ENCODE results near the gene NFATC1.

DNA sequence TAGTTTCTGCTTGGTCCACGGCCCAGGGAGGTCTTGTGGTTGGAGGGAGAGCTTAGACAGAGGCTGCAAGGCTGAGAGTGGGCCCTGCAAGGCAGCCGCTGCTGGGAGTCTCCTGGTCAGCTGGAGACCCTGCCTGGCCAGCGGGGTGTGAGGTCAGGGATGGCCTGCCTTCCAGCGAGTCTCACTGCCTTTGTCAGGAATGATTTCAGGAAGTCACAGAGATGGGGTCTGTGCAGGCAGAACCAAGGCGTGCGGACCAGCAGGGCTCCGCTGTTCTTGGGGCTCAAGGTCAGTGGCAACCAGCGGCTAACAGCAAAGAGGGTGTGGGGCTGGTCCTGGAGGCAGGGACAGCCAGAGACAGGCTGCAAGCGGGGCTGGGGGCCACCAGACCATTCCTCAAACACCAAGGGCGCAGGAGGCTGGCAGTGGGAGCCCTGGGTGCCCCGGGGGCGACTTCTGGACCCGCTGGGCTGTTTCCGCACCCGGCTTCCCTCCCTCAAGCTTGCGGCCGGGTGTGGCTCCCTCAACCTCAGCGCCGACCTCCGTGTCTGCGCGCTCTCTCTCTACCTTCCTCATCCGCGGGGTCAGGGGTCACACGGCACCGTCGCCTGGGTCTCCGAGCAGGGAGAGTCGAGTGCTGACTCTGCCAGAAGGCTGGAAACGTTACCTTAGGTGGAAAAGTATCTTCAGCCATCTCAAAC, 159.4 kb downstream of the NFATC1 start:
- TF ChIP-seq, protein P1, sequence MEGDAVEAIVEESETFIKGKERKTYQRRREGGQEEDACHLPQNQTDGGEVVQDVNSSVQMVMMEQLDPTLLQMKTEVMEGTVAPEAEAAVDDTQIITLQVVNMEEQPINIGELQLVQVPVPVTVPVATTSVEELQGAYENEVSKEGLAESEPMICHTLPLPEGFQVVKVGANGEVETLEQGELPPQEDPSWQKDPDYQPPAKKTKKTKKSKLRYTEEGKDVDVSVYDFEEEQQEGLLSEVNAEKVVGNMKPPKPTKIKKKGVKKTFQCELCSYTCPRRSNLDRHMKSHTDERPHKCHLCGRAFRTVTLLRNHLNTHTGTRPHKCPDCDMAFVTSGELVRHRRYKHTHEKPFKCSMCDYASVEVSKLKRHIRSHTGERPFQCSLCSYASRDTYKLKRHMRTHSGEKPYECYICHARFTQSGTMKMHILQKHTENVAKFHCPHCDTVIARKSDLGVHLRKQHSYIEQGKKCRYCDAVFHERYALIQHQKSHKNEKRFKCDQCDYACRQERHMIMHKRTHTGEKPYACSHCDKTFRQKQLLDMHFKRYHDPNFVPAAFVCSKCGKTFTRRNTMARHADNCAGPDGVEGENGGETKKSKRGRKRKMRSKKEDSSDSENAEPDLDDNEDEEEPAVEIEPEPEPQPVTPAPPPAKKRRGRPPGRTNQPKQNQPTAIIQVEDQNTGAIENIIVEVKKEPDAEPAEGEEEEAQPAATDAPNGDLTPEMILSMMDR (IDR thresholded peaks at IDR 0.05) = no peak
- TF ChIP-seq POLR2A (IDR thresholded peaks at IDR 0.05) = no peak
